NCI-H2227 (cell line): ENCODE data around the gene GOLGA8N.

ENCODE experiments used
- DNase-seq: peaks from one replicate; lab custom pipeline; 2025; ENCODE audit not compliant: unreplicated experiment; lab: John Stamatoyannopoulos, UW

The GOLGA8N gene

GRCh38 chr15:32651229-32651837 is 58.1 kb downstream of the GOLGA8N start:
- DNase-seq, result peak; percentile 58

DNA sequence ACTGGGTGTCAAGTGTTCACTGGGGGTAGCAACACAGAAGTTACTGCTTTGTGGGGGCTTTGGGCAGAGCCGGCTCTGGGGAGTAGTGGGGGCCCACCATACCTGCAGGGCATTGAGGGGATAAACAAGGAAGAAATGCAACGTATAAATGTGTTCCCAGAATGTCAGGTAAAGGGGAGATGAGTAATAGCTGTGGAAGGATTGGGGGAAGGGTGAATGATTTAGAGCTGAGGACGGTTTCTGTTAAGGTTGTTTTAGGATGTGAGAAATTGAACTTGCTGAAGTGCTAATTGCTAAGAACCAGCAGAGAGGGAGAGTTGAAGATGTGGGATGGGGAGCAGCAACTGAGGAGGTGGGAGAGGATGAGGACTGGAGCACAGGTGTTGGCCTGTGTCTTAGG is 58.9 kb downstream of the GOLGA8N start:
- DNase-seq, result no peak

- no peak for DNase-seq
These were observed 62.8 kb downstream of the GOLGA8N start for GRCh38 chr15:32656091-32656490.

DNA sequence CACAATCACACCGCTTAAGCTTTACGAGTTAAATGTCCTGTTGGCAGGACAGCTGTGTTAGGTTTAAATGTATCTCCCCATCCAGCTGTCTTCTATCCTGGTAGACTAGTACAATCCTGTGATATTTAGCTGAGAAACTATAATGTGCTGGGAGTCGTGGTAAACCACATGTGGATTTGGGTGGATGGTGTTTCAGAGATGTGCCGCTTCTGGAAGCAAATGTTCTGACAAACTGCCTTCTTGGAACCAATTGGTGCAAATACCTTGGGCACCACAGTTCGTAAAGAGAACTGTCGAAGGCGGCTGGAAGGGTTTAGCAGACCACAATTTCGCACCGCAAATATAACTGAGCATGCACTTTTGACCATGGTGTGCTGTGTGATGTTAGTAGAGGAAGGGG is 63.2 kb downstream of the GOLGA8N start:
- DNase-seq, result no peak
